Spinal cord (tissue), 10 donors: Measurements from ENCODE around the gene RUNX3. TPM values are rescaled to one million over a fixed set of nuclear protein-coding genes. Genes with fewer than 3 reads are reported as not detected.

ENCODE experiments used
- DNase-seq, 6 donors: peaks; one replicate each; pipeline versions ENCODE4 v3.0.0 to v3.0.0-alpha.2; 2013 to 2015; ENCODE audit warnings: low spot score in 6 of 6, low read depth in 4 of 6
- H3K27ac ChIP-seq: one replicate; pipeline ENCODE4 v1.5.1; 2013; ENCODE audit warnings: low read depth, low read length, control low read depth
- H3K27me3 ChIP-seq: one replicate; pipeline ENCODE4 v1.6.1; 2013; ENCODE audit warnings: low read length; ENCODE audit not compliant: control insufficient read depth, insufficient read depth
- H3K36me3 ChIP-seq: one replicate; pipeline ENCODE4 v1.6.1; 2013; ENCODE audit warnings: low read length; ENCODE audit not compliant: control insufficient read depth, insufficient read depth
- H3K4me1 ChIP-seq: one replicate; pipeline ENCODE4 v1.6.1; 2013; ENCODE audit warnings: low read length; ENCODE audit not compliant: control insufficient read depth, insufficient read depth
- H3K4me3 ChIP-seq: one replicate; pipeline ENCODE4 v1.5.1; 2013; ENCODE audit warnings: low read depth, low read length, control low read depth
- H3K9me3 ChIP-seq: one replicate; pipeline ENCODE4 v1.6.1; 2013; ENCODE audit warnings: low read length; ENCODE audit not compliant: control insufficient read depth, insufficient read depth
- WGBS: methylation state at CpG from one replicate; pipeline ENCODE4 v1.1.5; 2013; ENCODE audit warnings: missing lambda C conversion rate; ENCODE audit not compliant: insufficient coverage; 5-methylcytosine and 5-hydroxymethylcytosine counted together
- polyA plus RNA-seq, 2 donors: library from polyadenylated mRNA; unstranded; fragments of 120-200 nt; gene quantifications; one replicate each; pipeline ENCODE4 v1.2.1, GENCODE V29; 2013; ENCODE audit not compliant: insufficient read length in 2 of 2
- total RNA-seq, 2 donors: library from RNA; depleted of rRNA in 1 of 2; stranded (reverse); fragments of 120-200 nt in 1 of 2; fragments of >200 nt in 1 of 2; gene quantifications; one replicate each; pipeline versions ENCODE4 v1.2.3 to v1.2.4, GENCODE V29; 2013 to 2014
- donor health status: healthy.

RUNX3 gene
- total and polyA plus RNA-seq, 4 donors = 0.08 to 0.42 (median 0.10) TPM

DNA sequence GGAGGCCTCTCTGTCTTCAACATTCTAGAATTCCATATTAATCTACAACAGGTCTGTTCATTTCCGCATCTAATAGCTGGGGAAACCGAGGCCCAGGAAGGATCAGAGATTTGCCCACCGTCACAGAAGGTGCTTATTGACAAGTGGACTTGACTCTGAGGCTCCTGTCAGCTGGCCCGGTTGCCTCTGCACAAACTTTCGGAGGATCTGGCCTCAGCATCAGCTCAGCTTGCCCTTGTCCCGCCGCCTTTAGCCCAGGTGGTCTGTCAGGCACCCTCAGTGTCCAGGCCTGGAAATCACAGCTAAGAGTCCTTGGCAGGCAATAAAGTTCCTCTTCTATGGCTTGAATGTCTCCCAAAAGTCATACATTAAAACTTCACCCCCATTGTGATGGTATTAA, 8.2 kb upstream of the RUNX3 start:
- DNase-seq = no peak
- Histone ChIP-seq H3K36me3 (no peaks in the 10 kb centered on the region), H3K4me1 (no peaks in the 10 kb centered on the region), H3K27me3 (peaks cover 36% of the 10 kb centered on the region), H3K9me3 (no peaks in the 10 kb centered on the region), H3K27ac (no peak overlapping the region), H3K4me3 (no peak overlapping the region)
- WGBS = 91% methylated on average over 7 of the region's 7 CpGs

DNA sequence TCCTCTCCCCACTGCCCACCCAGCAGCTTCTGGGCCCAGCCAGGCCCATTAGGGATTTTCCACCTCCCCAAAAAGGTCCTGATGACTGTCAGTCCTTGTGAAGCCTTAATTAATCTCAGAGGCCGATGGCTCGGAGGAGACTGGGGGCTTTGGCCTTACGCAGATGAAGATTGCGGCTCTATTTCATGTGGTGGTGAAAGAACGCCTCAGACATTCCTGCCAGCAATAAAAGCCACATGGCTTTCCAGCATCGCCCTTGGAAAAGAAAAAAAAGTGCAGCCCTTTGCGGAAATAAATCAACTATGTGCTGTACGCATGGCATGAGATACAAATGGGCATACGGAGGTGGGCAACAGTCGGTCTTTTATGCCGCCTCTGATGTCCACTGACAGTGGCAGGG, 6.6 kb upstream of the RUNX3 start:
- no peak for DNase-seq
- H3K4me3 ChIP-seq = no peak overlapping the region
- peaks cover 48% of the 10 kb centered on the region for H3K27me3 ChIP-seq
- 64% methylated on average over 10 of the region's 11 CpGs for WGBS
- H3K36me3 ChIP-seq = no peaks in the 10 kb centered on the region
- H3K4me1 ChIP-seq = peaks cover 8% of the 10 kb centered on the region
- no peaks in the 10 kb centered on the region for H3K9me3 ChIP-seq
- no peak overlapping the region for H3K27ac ChIP-seq

DNA sequence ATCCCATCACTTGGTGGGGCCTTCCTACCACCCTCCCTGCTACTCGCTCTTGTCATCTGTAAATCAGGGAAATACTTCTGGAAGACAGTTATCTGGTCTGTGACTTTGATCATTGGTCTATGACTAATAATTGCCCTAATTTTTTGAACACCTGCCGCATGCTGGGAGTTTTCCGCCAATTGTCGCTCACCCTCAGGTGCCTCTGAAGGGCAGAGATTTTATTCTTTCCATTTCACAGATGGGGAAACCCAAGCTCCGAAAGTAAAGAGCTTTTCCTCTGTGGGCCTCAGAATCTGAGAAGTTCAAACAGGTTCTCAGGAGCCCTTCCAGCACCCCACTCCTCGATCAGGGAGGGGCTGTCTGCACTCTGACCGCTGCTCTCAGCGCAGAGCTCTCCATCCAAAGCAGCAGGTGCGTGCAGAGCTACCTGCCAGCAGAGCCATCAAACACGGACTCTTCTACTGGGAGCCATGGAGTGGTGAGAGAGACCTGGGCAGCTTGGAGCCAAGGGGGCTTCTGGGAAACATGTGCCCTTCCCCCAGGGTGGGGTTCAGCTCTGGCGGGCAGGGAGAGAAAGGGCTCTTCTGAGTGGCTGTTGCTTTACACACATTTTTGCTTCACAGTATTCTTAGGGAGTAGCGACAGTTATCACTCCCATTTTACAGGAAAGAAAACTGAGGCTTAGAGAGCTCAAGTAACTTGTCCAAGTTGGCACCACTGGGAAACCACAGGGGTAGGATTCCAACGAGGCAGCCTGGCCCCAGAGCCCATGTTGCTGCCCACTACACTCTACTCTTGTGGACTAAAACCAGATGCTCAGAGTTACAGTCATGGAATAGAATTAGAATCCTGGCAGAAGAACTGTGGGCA, 5.8 kb upstream of the RUNX3 start:
- H3K4me1 ChIP-seq = peaks cover 12% of the 10 kb centered on the region
- WGBS = 77% methylated on average over 11 of the region's 13 CpGs
- no peak overlapping the region for H3K4me3 ChIP-seq
- H3K27me3 ChIP-seq = peaks cover 55% of the 10 kb centered on the region
- no peak for DNase-seq
- H3K27ac ChIP-seq = no peak overlapping the region
- H3K36me3 ChIP-seq = no peaks in the 10 kb centered on the region
- H3K9me3 ChIP-seq = no peaks in the 10 kb centered on the region

DNA sequence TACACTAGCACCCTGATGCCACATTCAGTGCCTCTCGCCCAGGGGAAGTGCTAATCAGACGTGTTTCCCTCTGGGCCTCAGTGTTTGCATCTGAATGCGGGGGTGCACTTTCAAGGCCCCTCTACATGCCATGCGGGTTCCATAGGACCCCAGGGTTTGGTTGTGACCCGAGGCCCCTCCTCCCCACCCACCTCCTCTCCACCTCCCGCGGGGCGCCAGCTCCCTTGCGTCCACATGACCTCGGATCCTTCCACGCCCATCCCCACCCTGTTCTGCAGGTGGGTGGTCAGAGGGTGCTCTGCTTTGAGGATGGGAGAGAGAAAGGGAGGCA, 5.1 kb upstream of the RUNX3 start:
- H3K4me3 ChIP-seq = no peak overlapping the region
- WGBS = 58% methylated on average over 4 of the region's 11 CpGs
- H3K9me3 ChIP-seq = no peaks in the 10 kb centered on the region
- H3K27ac ChIP-seq = no peak overlapping the region
- no peak for DNase-seq
- peaks cover 62% of the 10 kb centered on the region for H3K27me3 ChIP-seq
- peaks cover 16% of the 10 kb centered on the region for H3K4me1 ChIP-seq
- no peaks in the 10 kb centered on the region for H3K36me3 ChIP-seq

DNA sequence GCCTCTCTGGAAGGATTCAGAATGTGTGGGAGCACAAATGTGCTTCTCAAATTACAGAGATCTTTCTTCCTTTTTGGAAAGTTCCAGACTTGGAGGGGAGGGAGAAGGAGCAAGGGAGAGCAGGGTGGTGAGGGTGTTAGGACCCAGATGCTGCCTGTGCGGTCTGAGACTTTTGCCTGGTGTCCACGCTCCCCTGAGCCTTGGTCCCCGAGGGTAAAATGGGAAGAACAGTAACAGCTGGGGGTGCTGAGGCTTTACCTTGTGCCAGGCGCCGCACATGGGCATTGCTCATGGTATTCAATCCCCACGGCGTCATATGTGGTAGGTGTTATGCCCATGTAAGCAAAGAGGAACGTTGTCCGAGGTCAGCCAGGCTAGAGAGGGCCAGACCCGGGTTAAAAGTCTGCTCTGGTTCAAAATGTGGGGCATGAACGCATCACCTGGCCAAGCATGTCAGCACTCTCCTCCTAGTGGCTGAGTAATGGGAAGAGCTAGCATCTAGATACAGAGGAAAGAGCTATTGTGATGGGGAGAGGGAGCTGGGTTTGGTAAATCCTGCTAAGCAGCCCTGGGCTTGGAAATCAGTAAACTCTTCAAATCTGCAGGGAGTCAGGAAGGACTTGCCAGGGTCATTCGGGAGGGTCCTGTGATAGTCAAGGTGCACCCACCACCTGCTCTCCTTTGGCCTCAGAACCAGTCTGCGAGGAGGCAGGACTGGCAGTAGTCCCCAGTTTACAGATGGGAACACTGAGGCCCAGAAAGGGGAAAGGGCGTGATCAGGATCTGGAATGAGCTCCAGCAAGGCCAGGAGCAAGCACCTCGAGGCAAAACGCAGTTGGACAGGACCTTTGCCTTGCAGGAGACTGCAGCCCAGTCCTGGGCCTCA, 4.5 kb upstream of the RUNX3 start:
- H3K27ac ChIP-seq = no peak overlapping the region
- H3K4me1 ChIP-seq = peaks cover 16% of the 10 kb centered on the region
- no peak for DNase-seq
- no peaks in the 10 kb centered on the region for H3K9me3 ChIP-seq
- no peaks in the 10 kb centered on the region for H3K36me3 ChIP-seq
- 35% methylated on average over 16 of the region's 16 CpGs for WGBS
- H3K4me3 ChIP-seq = no peak overlapping the region
- peaks cover 62% of the 10 kb centered on the region for H3K27me3 ChIP-seq

DNA sequence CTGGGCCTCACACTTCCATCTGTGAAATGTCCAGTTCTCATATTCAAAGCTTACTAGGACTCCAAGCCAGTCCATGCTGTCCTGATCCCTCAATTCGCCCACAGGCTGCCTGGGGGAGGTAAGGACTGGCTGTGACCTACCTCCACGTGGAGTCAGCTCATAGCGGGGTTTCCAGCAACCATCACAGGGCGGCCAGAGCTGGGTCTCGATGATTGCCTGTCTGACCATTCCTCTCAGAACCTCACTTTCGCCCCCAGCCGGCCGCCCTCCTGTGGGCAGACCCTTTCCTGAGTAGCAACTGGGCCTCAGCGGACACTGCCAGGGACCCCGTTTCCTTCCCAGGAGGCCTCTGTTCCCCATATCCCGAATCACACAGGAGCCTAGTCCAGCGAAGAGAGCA, 3.4 kb upstream of the RUNX3 start:
- Histone ChIP-seq H3K36me3 (no peaks in the 10 kb centered on the region), H3K4me3 (no peak overlapping the region), H3K27ac (no peak overlapping the region), H3K9me3 (no peaks in the 10 kb centered on the region), H3K27me3 (peaks cover 73% of the 10 kb centered on the region), H3K4me1 (peaks cover 25% of the 10 kb centered on the region)
- 50% methylated on average over 12 of the region's 12 CpGs for WGBS
- no peak for DNase-seq

DNA sequence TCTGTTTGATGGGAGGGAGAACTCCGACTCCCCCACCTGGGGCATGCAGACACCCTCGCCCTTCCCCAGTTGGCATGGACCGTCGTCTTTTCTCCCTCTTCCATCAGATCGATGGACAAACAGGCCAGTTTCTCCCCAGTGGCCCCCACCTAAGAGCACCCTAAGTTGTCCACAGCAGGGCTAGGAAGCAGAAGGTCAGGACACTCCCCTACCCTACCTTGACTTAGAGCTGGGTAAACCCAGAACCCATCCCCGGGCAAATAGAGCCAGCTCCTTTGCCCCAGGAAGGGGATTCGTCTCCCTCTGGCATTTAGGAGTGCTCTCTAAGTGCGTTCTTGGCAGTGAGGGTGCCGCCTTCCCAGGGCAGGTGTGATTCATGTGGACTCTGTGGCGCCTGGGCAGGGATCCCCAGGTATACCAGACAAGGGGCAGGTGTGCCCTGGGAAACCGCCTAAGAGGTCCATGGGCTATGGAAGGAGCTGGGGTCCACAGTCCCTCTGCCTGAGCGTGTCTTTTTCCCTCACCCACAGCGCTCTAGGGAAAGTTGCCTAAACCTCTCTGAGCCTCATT, 2.7 kb upstream of the RUNX3 start:
- H3K36me3 ChIP-seq = no peaks in the 10 kb centered on the region
- WGBS = 50% methylated on average over 10 of the region's 13 CpGs
- peaks cover 80% of the 10 kb centered on the region for H3K27me3 ChIP-seq
- no peak overlapping the region for H3K27ac ChIP-seq
- H3K4me3 ChIP-seq = no peak overlapping the region
- no peak for DNase-seq
- peaks cover 26% of the 10 kb centered on the region for H3K4me1 ChIP-seq
- no peaks in the 10 kb centered on the region for H3K9me3 ChIP-seq

DNA sequence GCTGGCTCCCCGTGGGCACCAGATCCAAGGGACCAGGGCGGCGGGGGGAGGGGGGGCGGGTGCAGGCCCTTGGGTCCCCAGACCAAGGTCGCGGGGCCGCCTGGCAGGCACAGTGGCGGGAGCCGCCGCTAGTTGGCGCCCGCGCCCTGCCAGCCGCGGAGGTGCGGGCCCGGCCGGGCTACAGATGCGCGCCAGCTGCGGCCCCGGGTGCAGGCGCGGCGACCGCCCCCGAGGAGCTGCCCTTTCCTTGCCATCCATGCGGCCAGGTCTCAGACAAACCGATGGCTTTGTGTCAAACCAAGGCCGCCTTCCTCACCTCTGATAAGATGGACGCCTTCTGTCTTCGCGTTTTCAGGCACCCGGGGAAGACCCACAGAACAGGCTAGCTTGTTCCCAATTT, 2.2 kb upstream of the RUNX3 start:
- 1% methylated on average over 34 of the region's 34 CpGs for WGBS
- DNase-seq = peak in 2 of 6 donors; percentile 38 to 39
- no peaks in the 10 kb centered on the region for H3K9me3 ChIP-seq
- H3K4me1 ChIP-seq = peaks cover 26% of the 10 kb centered on the region
- H3K27me3 ChIP-seq = peaks cover 85% of the 10 kb centered on the region
- no peaks in the 10 kb centered on the region for H3K36me3 ChIP-seq
- H3K4me3 ChIP-seq = no peak overlapping the region
- H3K27ac ChIP-seq = no peak overlapping the region

DNA sequence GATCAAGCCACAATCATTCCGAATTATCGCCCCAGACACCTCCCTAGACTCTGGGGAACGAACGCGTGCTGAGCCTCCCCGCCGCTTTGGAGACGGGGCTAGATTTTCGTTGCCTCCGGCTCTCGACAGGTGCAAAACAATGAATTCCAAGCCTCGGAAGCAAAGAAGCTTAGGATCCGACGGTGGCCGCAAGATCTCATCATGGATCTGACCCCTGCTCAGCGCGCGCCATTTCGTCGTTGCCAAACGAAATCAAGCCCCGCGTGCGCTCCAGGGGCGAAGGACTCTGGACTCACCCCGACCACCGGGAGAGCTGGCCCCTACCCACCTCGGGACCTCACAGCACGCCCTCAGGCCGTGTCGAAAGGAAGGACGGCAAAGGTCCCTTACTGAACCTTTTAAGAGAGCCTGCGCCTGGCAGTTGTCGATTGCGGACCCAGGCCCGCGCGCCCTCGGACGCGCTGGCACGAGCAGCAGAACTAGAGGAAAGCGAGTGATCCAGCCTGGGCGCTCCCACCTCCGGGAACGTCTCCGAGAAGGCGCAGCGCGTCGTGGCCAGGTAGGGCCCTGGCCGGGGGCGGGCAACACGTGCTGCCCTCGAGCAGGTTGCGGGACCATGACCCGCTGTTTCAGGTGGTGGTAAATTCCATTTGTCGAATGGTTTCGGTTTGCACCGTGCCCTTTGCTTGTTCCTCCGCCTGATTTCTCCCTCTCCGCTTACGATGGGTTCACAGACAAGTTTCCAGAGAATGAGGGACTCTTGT, 1.6 kb upstream of the RUNX3 start:
- Histone ChIP-seq H3K27me3 (peaks cover 91% of the 10 kb centered on the region), H3K9me3 (no peaks in the 10 kb centered on the region), H3K36me3 (no peaks in the 10 kb centered on the region), H3K27ac (no peak overlapping the region), H3K4me1 (peaks cover 31% of the 10 kb centered on the region), H3K4me3 (no peak overlapping the region)
- 1% methylated on average over 62 of the region's 63 CpGs for WGBS
- DNase-seq = peak in 1 of 6 donors; percentile 52
